GM23248 (cell line): Measurements from ENCODE around the gene TLE4. TPM values are rescaled to one million over a fixed set of nuclear protein-coding genes. Genes with fewer than 3 reads are reported as not detected.

Experiments
- DNase-seq: peaks from one replicate; pipeline ENCODE4 v3.0.0-alpha.2; 2015
- H2AFZ ChIP-seq: fragments of 200-600 bp; sonication (generic); 2 replicates; pipeline ENCODE4 v1.6.1; 2016; ENCODE audit warnings: antibody characterized with exemption
- H3F3A ChIP-seq: fragments of 200-600 bp; sonication (generic); 2 replicates; pipeline ENCODE4 v1.6.1; 2016; ENCODE audit warnings: mild to moderate bottlenecking, antibody characterized with exemption, mixed run types; ENCODE audit not compliant: insufficient read depth
- H3K27ac ChIP-seq: fragments of 200-600 bp; sonication (generic); 2 replicates; pipeline ENCODE4 v1.5.1; 2016; ENCODE audit warnings: mild to moderate bottlenecking
- H3K27me3 ChIP-seq: fragments of 200-600 bp; sonication (generic); replicated peaks from 2 replicates; pipeline ENCODE4 v1.6.1; 2016; ENCODE audit warnings: mild to moderate bottlenecking; ENCODE audit not compliant: insufficient read depth
- H3K36me3 ChIP-seq: fragments of 200-600 bp; sonication (generic); 2 replicates; pipeline ENCODE4 v1.6.1; 2016; ENCODE audit warnings: low read depth, mild to moderate bottlenecking
- H3K4me1 ChIP-seq: fragments of 200-600 bp; sonication (generic); 2 replicates; pipeline ENCODE4 v1.6.1; 2016; ENCODE audit warnings: mild to moderate bottlenecking; ENCODE audit not compliant: insufficient read depth
- H3K4me2 ChIP-seq: fragments of 200-600 bp; sonication (generic); one replicate; pipeline ENCODE4 v1.6.1; 2016; ENCODE audit warnings: mild to moderate bottlenecking; ENCODE audit not compliant: unreplicated experiment
- H3K4me3 ChIP-seq: fragments of 200-600 bp; sonication (generic); 2 replicates; pipeline ENCODE4 v1.5.1; 2016; ENCODE audit warnings: mild to moderate bottlenecking
- H3K79me2 ChIP-seq: fragments of 200-600 bp; sonication (generic); 2 replicates; pipeline ENCODE4 v1.6.1; 2016; ENCODE audit warnings: mild to moderate bottlenecking; ENCODE audit not compliant: insufficient read depth
- H3K9ac ChIP-seq: fragments of 200-600 bp; sonication (generic); 2 replicates; pipeline ENCODE4 v1.6.1; 2016; ENCODE audit warnings: mild to moderate bottlenecking
- H3K9me2 ChIP-seq: fragments of 200-600 bp; sonication (generic); 2 replicates; pipeline ENCODE4 v1.6.1; 2016; ENCODE audit warnings: mixed run types, mild to moderate bottlenecking, moderate library complexity; ENCODE audit not compliant: insufficient read depth
- H3K9me3 ChIP-seq: fragments of 200-600 bp; sonication (generic); one replicate; pipeline ENCODE4 v1.6.1; 2017; ENCODE audit warnings: low read depth
- H4K20me1 ChIP-seq: fragments of 200-600 bp; sonication (generic); 2 replicates; pipeline ENCODE4 v1.6.0; 2016; ENCODE audit not compliant: insufficient read depth
- EZH2 ChIP-seq: fragments of 200-600 bp; sonication (generic); IDR thresholded peaks from 2 replicates; pipeline ENCODE4 v1.6.1; 2018; ENCODE audit warnings: antibody characterized with exemption, mild to moderate bottlenecking; ENCODE audit not compliant: insufficient read depth, poor library complexity, severe bottlenecking
- EZH2phosphoT487 ChIP-seq: fragments of 200-600 bp; sonication (generic); IDR thresholded peaks from 2 replicates; pipeline ENCODE4 v1.6.1; 2018; ENCODE audit warnings: antibody characterized with exemption, moderate library complexity, mild to moderate bottlenecking, low read depth; ENCODE audit not compliant: insufficient read depth
- WGBS, 2 experiments: methylation state at CpG; one replicate each; pipeline ENCODE4 v1.1.6; 2015 to 2017; ENCODE audit warnings: low lambda C conversion rate in 2 of 2, low coverage in 1 of 2; ENCODE audit errors: missing lambda C conversion rate in 2 of 2; 5-methylcytosine and 5-hydroxymethylcytosine counted together
- in situ Hi-C: fragments of 300-500 bp; cut with MboI; formaldehyde crosslinking; loops from 2 replicates; pipeline ENCODE4 v1.15.0; 2020
- polyA plus RNA-seq: library from polyadenylated mRNA; unstranded; fragments of >200 nt; fragmentation: Nextera tagmentation; extraction: Ambion mirVana; gene quantifications from 2 replicates; pipeline ENCODE4 v1.2.1, GENCODE V29; 2016
- total RNA-seq: library from RNA; depleted of rRNA; stranded (reverse); fragments of >200 nt; shearing (Covaris generic); gene quantifications from 2 replicates; pipeline ENCODE4 v1.2.3, GENCODE V29; 2014

Gene TLE4
- total and polyA plus RNA-seq, 2 experiments from 2014 or later, result 29.5 to 37.8 TPM

DNA sequence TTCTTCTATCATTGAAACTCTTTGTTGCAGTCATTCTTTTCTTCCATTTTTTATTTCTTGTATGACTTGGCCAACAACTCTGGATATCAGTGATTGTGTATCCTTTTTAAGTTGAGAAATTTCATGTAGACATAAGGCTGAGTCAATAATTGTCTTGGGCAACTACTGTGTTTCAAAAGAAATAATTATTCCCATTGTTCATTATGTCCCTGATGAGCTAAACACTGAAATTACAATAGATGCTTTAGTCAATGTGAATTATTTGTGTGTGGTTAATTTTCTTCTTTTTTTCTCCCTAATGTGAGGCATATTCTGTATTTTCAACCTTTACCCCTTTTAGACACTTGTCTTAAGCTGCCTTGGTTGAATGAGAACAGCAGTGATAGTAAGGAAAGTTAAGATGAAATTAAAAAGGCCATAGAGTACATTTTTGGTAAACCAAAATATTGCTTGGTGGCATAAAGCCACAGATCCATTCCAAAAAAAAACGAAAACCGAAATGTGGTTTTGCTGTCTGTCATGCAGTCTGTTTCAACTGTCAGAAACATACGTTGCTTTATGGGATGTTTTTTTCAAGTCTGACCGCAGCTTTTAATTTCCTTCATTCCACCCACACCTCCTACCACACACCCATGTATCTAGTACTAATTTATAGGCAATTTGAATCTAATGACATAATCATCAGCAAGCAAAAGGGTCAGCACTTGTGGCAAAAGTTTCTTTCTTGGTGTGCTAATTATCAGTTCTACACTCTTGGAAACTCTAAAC is 21.1 kb downstream of the TLE4 start:
- in situ Hi-C loops, result no loop called here
- Histone ChIP-seq H3F3A (no peaks in the 10 kb centered on the region), H3K4me3 (no peak overlapping the region), H3K36me3 (no peaks in the 10 kb centered on the region; the same call in 1 of the 2 replicates), H3K79me2 (peaks cover 94% of the 10 kb centered on the region), H3K27ac (no peak overlapping the region), H2AFZ (no peak overlapping the region), H3K4me2 (no peak overlapping the region), H4K20me1 (peaks cover 9% of the 10 kb centered on the region), H3K27me3 (no peaks in the 10 kb centered on the region), H3K9ac (no peak overlapping the region), H3K9me2 (no peaks in the 10 kb centered on the region), H3K9me3 (no peaks in the 10 kb centered on the region), H3K4me1 (peaks cover 5% of the 10 kb centered on the region; the same call in 1 of the 2 replicates)
- 49 to 64% methylated on average over 4 of the region's 4 CpGs for WGBS, 2 experiments
- DNase-seq, result peak; percentile 34
- TF ChIP-seq EZH2, result no peak
- no peak for TF ChIP-seq EZH2phosphoT487

DNA sequence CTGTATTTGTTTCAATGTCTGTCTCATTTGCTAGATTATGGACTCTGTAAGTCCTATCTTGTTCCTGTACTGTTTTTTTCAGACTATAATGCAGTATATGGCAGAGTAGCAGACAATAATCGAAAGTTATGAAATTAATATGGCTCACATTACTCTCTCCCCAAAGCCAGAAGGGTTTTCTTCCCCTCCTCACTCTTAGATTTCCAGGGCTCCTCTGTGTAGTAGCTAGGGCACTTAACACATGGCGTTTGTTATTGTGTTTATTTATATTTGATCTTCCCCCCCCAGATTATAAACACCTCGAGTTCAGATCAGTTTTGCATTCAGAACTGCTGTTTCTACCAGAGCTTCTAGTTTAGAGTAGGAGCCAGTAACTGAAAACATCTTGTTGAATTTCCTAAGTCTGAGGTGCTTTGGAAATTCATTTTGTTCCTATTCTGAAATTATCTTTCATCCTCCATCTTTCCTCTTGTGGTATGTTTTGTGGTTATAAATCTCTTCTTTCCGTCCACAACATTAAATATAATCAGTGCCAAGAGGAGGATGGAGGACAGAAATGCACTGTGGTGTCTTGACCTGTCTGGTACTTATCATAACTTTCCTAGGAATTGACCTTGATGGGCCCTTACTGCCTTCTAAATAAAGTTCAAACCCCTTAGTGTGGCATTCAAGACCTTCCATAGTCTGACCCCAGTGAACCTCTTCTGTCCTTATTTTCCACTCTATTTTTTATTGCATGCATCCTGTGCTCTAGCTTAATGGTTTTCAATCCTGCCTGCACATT is 27.0 kb downstream of the TLE4 start:
- WGBS, 2 experiments, result 71 to 72% methylated on average over 4 of the region's 4 CpGs
- H3K4me1 ChIP-seq, result no peaks in the 10 kb centered on the region
- TF ChIP-seq EZH2phosphoT487, result no peak
- no peak for TF ChIP-seq EZH2
- H3K79me2 ChIP-seq, result peaks cover 92% of the 10 kb centered on the region
- H3K27me3 ChIP-seq, result no peaks in the 10 kb centered on the region
- no peak for DNase-seq
- H3K27ac ChIP-seq, result no peak overlapping the region
- H3K9ac ChIP-seq, result no peak overlapping the region
- no peak overlapping the region for H3K4me3 ChIP-seq
- H2AFZ ChIP-seq, result no peak overlapping the region
- H3F3A ChIP-seq, result no peaks in the 10 kb centered on the region
- H3K4me2 ChIP-seq, result no peak overlapping the region
- in situ Hi-C loops, result no loop called here
- peaks cover 5% of the 10 kb centered on the region; the same call in 1 of the 2 replicates for H3K36me3 ChIP-seq
- H3K9me3 ChIP-seq, result no peaks in the 10 kb centered on the region
- H4K20me1 ChIP-seq, result peaks cover 13% of the 10 kb centered on the region
- no peaks in the 10 kb centered on the region for H3K9me2 ChIP-seq

DNA sequence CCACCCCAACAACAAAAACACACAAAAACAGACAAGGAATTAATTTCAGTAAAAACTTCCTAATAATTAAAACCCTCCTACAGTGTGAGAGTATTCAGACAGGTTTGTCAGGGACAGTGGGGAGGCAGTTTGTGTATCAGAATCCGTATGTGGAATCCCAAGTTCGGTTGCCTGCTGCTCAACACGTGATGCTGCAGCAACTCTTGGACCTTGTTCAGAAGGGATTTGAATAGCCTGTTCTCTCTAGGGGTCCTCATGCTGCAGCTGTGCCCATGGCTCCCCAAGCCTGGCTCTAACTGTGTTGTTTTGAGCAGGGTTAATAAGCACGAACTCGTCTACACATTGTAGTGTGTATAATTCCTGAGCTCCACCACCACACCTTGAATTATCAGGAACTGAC is 28.7 kb downstream of the TLE4 start:
- Histone ChIP-seq H3K4me2 (no peak overlapping the region), H3K36me3 (peaks cover 5% of the 10 kb centered on the region; the same call in 1 of the 2 replicates)

DNA sequence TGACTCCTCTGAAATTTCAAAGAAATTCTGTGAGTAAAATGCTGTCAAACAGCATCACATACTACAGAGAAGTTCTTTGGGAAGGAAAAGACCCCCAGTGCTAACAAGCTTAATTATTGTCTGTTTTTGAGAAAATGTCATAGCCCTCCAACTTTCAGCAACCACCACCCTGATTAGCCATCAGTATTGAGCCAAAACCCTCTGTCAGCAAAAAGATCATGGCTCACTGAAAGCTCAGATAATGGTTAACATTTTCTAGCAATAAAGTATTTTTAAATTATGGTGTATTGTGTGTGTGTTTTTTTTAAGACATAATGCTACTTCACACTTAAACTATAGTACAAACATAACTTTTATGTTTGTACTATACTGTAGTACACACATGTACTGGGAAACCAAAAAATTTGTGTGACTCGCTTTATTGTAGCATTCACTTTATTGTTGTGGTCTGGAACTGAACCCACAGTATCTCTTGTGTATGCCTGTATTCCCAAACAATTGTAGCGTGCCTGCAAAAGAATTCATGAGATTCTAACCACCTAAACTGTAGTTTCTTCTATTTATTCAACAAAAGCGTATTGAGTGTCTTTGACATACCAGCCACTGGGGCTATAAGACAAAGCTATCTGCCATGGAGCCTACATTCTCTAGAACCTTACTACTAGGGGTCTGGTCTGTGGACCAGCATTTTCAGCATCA is 31.6 kb downstream of the TLE4 start:
- Histone ChIP-seq H3K27ac (no peak overlapping the region), H3K36me3 (peaks cover 5% of the 10 kb centered on the region; the same call in 1 of the 2 replicates), H3K4me1 (no peaks in the 10 kb centered on the region), H3K9me3 (no peaks in the 10 kb centered on the region), H3K79me2 (peaks cover 84% of the 10 kb centered on the region), H3K9me2 (no peaks in the 10 kb centered on the region), H3K27me3 (no peaks in the 10 kb centered on the region), H3K4me3 (no peak overlapping the region), H3F3A (peaks cover 6% of the 10 kb centered on the region; the same call in 1 of the 2 replicates), H3K9ac (no peak overlapping the region), H2AFZ (no peak overlapping the region), H4K20me1 (0 out of 2 replicates have a peak, but pooled peaks cover 4% of the 10 kb centered on the region), H3K4me2 (no peak overlapping the region)
- WGBS, 2 experiments, result 95 to 96% methylated on average over 3 of the region's 3 CpGs
- TF ChIP-seq EZH2, result no peak
- TF ChIP-seq EZH2phosphoT487, result no peak
- in situ Hi-C loops, result no loop called here
- DNase-seq, result no peak

More for the DNA sequence above, 28.7 kb downstream of the TLE4 start:
- Histone ChIP-seq H2AFZ (no peak overlapping the region), H3K4me3 (no peak overlapping the region), H3K27ac (no peak overlapping the region), H3K27me3 (no peaks in the 10 kb centered on the region), H3K9me3 (no peaks in the 10 kb centered on the region), H3K9me2 (no peaks in the 10 kb centered on the region), H4K20me1 (0 out of 2 replicates have a peak, but pooled peaks cover 4% of the 10 kb centered on the region), H3F3A (no peaks in the 10 kb centered on the region), H3K9ac (no peak overlapping the region), H3K4me1 (no peaks in the 10 kb centered on the region), H3K79me2 (peaks cover 88% of the 10 kb centered on the region)
- WGBS, 2 experiments, result 95 to 98% methylated on average over 5 of the region's 5 CpGs
- TF ChIP-seq EZH2phosphoT487, result no peak
- in situ Hi-C loops, result no loop called here
- DNase-seq, result no peak
